ENCODE data around the gene NKX2-3.

NKX2-3 gene

DNA sequence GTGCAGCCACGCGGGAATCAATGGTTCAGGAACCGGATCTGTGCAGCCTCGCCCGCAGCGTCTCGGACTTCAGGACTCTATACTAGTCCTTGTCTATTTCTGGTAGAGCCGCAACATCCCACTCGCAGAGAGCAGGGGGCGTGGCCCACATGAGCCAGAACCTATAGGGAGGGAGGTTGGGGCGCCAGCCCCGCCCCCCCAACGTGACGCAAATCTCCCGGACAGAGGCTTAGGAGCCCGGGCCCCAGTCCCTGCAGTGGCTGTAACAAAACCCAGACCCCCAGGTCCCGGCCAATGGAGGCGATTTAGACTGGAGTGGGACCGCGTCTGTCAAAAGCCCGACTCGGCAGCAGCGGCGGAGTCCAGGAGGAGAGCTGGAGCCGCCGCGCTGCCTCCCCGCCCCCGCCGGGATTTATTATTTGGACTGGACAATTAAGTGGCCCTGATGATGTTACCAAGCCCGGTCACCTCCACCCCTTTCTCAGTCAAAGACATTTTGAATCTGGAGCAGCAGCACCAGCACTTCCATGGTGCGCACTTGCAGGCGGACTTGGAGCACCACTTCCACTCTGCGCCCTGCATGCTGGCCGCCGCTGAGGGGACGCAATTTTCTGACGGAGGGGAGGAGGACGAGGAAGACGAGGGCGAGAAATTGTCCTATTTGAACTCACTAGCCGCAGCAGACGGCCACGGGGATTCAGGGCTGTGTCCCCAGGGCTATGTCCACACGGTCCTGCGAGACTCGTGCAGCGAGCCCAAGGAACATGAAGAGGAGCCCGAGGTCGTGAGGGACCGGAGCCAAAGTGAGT lies at the start of gene NKX2-3:
NKX2-3 (plus strand) TSS at position 256 of the 809 bp plus-strand sequence; CDS start at position 446, 190 bp downstream.
- no peak for DNase-seq (ENCODE audit: low read depth in 2 of 2)

DNA sequence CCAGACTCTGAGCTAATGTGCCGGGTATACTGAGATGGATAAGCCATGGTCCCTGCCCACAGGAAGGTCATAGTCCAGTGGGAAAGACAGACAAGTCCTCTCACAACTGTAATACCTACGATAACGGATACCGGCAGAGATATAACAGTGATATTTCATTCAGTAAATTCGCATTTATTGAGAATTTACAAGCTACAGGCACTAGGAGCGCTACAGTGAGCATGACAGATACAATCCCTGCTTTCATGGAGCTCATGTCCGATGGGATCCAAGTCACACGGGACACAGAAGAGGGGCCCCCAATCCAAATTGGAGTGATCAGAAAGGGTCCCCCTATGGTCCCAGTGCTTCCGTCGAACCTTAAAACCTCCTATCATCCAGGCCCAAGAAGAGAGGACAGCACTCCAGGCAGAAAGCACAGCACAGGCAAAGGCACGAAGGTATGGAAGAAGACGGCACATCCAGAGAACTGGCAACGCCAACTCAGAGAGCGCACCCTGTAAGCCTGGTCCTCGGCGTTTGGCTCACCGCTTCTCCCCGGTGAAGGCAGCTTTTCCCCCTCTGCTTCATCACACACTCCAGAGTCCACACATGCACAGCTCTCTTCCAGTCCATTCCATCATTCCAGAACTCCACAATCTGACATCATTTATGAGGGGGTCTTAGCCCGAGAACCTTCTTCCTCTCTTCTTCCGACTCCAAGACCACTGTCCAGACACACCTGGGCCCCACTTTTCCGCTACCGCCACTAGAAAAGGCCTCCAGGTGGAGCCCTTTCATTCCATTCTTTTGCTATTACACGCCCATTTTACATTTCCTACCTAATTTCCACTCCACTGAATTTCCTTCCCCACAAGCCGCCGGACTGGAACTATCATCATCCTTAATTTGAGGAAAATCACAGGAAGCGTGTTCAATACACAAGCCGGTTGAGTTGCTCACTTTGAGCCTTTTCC lies 47.8 kb upstream of the NKX2-3 start:
- no peak for DNase-seq (ENCODE audit: low read depth in 2 of 2)

DNA sequence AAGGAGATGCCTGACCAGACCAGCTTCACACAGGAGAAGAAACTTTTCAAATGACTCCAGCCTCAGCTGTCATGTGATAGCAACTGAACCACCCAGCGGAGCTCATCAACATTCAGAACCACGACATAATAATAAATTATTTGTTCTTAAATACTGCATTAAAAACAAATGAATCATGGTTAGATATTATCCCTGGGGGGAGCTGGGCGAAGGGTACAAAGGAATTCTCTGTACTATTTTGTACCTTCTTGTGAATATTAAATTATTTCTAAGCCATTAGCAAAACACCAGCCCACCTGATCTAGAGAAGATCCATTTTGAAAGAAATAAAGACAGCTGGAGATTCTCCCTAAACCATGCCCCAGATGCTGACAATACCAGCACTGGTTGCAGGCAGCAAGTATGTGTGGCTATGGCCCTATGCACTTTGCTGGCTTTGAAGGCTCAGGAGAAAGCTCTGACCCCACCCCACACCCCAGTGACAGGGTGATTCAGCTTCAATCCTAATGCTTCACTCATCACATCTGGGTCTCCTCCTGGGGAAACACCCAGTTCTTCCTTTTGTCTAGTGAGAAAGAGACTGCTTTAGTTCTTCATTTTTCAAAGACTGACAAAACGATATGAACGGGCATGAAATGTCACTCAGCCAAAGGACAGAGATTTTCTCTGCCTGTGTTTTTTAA lies 45.5 kb upstream of the NKX2-3 start:
- DNase-seq (ENCODE audit: low read depth in 2 of 2): no peak

DNA sequence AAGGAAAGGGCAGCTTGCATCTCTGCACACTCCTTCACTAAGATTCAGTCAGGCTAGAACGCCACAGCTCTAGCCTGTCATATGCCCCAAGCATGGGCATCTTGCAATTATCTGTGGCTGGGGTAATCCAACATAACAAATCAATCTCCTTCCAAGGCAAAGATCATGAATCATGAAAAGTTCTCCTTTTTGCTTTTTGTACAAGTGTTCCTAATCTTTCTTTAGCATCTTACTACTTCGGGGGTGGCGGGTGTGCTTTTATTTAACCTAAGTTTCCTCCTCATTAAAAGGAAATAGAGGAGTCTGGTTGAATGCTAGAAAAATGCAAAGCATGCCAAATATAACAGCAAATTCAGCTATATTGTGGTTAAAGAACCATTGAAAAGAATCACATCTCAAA lies 43.5 kb upstream of the NKX2-3 start:
- DNase-seq (ENCODE audit: low read depth in 2 of 2): no peak

DNA sequence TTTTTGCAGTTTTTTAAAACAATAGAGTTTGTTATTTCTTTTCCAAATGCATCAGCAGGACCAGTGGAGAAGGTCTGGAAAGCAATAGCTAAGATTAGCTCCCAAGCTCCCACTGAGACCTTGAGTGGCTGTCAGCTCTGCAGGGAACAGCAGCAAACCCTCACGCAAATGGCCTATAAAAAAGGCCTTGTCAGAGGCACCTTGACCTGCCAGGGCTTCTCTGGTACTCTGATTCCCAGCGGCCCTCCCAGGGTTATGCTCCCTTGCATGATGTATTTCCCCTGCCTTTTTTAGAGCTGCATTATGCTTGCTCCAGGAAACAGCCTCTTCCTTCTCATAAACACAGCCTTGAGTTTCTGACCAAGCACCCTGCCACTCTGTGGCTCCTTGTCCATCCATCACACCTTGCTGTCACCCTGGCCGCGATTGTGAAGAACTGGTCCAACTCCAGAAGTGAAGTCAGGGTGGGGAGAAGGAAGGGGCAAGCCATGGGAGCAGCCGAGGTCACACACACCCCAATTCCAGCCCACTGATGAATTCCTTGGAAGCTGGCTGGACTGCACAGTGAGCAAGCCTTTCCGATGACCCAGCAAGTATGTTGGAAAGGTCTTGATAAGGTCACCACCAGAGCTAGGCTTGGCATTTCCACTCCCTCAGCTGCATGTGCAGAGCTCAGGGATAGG lies 35.3 kb upstream of the NKX2-3 start:
- DNase-seq (ENCODE audit: low read depth in 2 of 2): no peak

DNA sequence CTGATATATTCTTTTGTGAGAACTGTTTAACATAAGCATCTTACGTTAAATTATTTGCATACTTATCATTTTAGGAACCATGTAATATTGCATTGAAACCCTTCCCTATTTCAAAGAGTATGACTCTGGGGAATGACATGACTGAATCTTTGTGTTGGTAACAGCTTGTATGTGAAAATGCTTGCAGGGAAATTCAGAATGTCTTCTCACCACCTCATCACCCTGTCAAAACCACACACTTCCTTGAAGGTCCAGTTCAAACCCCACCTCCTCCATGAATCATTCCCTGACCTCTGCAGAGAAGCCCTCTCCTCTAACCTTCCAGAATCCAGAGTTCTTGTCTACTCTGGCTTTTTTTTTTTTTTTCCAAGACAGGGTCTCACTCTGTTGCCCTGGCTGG lies 26.3 kb upstream of the NKX2-3 start:
- DNase-seq (ENCODE audit: low read depth in 2 of 2): no peak

DNA sequence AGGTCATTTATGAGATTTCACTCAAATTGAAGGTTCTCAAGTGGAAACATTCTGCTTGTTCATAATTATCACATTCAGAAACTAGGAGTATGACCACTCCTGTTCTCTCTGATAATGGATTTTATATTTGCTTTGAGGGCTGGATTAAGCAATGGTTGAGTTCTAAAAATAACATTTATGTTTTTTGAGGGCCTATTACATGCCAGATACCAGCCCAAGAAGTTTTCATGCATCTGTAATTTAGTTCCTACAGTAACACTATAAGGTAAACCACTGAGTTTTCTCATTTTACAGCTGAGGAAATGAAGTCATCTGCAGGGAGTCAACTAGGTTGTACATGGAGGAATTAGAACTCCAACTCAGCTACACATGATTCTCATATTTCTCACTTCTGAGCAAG lies 25.5 kb upstream of the NKX2-3 start:
- no peak for DNase-seq (ENCODE audit: low read depth in 2 of 2)

DNA sequence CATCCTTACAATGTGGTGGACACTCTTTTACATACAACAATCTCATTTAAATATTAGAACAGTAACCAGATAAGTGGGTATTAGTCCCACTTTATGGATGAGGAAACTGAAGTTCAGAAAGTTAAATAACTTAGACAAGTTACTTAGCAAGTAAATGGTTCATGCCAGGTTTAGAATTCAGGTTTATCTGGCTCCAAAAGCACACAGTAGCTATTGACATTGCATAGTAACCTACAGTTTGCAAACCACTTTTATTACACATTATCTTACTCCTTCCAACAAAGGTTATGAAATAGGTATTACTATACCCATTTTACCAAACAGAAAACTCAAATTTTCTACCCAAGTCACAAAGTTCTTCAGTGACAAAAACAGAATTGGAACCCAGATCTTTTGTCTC lies 19.7 kb upstream of the NKX2-3 start:
- no peak for DNase-seq (ENCODE audit: low read depth in 2 of 2)

DNA sequence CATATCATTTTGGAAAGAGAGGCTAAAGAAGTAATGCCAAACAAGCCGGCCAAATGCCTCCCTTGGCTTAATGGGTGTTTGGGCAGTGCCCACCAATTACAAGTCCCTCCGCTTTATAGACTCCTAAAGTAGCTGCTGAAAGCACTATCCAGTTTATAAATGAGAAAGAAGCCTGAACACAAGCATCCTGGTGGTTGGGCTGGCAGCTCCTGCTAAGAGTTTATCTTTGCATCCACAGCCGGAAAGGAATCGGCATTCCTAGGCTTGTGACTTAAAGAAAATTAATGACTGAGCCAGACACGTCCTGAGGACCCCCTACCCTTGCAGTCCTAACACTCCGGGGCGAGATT lies 13.1 kb upstream of the NKX2-3 start:
- no peak for DNase-seq (ENCODE audit: low read depth in 2 of 2)

DNA sequence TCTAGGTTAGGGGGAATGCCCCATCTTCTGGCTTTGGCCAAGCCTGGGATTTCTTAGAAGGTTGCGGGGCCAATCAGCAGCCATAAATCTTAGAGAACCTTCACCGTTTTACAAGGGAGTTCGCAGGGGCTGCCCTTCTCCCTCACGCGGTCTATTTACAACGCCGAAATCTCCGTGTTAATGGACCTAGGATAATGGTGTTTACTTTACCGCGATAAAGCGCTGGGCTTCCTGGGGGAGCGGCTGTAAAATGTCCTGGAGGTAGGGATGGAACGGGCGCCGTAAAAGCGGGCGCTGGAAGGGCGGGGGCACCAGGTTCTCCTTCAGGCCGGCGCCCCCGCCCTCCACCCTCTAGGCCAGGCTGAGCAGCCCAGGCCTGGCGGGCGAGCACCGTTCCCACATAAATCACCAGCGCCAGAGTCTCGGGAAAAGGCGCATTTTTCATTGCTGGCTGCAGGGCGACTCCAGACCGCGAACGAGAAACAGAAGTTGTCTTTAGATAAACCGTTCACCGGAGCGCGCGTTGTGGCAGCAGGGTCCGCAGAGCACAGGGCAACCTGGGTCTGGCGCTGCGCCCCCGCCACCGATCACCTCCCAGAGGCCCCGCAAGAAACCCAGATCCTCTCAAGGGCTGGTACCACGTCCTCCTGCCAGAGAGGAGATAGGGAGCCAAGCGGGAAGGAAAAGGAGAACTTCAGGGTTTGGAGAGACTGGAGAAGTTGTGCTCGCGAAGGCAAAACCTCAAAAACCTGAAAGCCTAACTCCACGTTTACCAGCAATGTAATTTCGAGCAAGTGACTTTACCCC lies 12.5 kb upstream of the NKX2-3 start:
- DNase-seq (ENCODE audit: low read depth in 2 of 2): no peak

DNA sequence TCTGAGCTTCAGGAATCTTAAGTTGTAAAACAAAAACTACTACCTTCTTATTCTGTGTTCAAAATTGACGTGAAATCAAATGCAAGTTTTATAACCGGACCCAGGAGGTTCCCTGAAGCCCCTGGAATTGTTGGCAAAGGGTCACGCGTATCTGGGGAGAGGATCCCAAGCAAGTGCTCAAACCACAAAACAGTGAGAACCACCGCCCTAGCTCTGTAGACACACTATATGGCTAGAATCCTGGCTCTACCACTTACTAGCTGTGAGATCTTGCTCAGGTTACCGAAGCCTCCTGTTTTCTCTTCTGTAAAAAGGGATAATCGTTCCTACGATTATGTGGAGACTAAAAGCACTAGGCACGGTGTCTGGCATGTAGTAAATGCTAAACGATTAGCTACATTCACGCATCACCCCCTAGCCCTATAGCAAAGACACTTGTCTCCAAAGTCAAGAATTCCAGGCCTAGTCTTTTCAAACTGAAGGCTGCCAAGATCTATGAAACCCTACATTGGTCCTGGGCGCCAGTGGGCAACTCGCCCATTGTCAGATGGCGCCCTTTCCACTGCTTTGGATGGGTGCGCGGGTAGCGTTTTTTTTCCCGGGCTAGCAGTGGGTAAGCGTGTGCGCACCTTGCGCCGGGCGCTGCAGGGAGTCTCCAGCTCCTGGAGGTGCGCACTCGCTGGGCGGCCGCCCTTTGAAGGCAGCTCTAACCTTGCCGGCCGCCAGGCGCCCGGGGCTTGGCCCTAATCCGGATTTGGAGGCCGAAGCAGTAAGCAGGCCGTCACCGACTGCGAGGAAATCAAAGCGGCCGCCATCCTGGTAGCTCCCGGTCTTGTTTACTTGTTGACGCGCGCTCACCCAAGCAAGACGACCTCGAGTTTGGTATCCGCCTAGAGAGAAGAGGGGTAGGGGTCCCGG lies 11.6 kb upstream of the NKX2-3 start:
- no peak for DNase-seq (ENCODE audit: low read depth in 2 of 2)

DNA sequence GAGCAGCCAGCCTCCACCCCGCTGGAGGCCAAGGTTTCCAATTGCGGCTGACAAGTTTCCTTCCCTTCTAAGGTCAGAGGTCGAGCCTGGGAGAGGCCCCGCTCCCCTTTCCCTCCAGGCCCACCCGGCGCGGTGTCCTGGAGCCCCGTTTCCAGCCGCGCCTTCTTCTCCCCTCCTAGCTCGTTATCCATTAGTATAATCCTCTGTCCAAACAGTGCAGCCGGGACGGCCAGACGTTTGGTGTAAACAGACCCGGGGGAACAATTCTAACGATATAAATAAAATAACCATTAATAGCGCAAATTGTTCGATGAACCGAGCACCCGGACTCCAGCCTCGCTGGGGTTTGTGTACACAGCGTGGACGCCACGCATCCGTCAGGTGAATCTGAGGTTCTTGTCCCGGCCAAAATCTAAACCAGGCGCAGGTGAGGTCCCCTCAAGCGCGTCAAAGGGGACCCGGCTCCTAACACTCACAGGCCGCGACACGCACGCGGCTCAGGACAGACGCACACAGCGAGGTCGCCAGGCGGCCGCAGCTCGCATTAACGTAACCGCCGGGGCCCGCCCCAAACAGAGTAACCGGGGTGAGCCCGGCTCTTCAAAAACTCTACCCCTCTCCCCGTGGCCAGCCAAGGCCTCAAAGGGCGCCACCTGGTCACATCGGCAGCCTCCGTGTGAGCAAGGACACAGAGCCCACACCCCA lies 10.8 kb upstream of the NKX2-3 start:
- DNase-seq (ENCODE audit: low read depth in 2 of 2): no peak

DNA sequence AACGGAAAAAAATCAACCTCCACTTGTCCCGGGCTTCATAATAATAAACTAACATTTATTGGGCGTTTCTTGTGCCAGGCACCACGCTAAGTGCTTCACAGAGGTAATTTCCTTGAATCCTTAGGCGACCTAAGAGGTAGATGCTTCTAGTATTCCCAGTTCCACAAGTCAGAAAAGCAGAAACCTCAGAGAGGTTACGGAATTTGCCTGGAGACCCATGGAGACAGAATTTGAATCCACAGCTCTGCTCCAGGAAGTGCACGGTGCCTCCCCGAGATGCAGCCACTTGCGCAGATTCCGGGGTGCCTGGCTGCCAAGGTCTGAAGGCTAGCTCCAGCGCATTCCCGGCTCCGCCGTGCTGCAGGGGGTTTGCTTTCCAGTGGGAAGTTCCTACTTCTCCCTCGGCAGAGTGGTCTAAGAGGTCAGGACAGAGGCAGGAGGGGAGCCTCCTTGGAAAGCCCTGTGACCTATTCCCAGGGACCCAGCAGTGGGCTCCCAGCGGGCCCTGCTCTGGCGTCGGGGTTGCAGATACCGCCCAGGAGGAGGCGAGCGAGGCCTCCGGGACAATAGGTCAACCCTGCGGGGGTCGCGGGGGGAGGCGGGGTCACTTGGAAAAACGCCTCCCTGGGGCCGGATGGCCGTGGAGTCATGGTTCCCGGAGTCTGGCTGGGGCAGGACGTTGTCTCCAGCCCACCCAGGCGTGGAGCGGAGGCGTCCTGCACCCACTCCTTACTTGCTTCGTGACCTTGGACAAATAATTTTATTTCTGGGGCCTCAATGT lies 10.1 kb upstream of the NKX2-3 start:
- no peak for DNase-seq (ENCODE audit: low read depth in 2 of 2)

DNA sequence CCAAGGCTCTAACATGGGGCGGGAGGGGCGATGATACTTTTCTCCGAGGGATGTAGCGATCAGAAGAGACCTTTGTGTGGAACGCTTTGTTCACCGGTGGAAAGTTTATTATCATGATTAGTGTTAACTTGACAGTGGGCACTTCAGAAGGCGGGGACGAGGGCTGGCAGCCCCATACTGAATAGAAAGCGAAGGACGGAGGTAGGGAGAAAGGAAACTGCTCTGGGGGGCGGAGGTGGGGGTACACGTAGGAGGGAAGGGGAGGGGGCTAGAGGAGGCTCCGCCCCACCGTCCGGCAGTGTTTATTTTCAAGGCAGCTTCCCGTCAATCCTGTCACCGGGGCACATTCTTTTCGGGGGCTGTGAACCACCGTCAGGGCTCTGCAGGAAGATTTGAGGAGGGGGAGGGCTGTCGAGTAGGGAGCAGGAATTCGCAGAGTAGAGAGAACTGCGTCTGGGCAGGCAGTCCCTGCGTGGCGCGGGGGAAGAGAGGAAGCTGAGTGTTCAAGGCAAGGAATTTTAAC lies 9.4 kb upstream of the NKX2-3 start:
- no peak for DNase-seq (ENCODE audit: low read depth in 2 of 2)

DNA sequence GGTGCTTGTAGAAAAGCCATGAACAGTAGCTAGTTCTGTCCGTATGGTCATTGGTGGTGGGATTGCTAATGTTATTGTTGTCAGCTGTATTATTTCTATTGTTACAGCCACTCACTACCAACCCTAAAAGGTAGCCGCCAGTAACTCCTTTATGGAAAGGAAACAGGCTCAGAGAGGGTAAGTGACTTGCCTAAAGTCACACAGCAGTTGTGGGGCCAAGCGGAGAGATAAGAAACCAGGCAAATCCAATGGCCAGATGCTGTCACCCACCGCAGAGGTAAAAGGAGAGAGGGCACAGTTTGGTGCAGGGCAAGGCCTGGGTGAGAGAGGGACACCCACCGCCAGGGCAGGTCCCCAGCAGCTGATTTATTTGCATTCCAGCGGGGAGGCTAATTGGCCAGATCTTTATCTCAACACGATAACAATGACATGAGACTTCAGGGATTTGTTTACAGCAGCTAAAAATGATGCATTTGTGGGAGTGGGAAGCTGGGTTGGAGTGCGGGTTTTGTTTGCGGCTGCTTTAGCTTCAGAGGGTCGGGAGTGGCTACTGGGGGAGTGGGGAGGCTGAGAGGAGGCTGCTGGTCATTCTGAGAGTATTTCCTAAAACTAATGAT lies 8.6 kb upstream of the NKX2-3 start:
- no peak for DNase-seq (ENCODE audit: low read depth in 2 of 2)

DNA sequence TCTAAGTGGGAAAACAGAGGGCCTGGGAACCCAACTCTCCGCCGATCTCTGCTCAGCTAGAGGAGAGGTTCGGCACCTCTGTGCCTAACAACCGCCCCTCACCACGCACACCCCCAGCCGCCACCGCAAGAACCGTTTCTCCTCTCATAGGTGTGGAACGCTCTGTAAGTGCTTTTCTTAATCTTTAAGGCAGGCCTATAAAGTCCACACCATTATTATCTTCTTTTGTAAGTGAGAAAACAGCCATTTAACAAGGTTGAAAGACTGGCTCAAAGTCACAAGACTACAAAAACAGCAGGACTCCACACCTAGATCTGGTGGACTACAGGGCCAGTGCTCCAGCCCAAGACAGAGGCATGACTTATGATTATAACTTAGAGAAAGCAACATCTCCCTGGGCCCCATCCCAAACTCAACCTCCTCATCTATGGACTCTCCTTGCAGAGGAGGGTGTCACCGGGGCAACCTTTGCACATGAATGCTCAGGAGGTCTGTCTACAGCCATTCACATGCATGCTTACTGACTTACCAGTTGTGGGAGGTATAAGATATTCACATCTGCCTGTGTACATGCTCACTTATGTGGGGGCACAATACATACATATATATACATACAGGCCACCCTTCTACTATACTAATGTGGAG lies 7.9 kb upstream of the NKX2-3 start:
- DNase-seq (ENCODE audit: low read depth in 2 of 2): no peak

DNA sequence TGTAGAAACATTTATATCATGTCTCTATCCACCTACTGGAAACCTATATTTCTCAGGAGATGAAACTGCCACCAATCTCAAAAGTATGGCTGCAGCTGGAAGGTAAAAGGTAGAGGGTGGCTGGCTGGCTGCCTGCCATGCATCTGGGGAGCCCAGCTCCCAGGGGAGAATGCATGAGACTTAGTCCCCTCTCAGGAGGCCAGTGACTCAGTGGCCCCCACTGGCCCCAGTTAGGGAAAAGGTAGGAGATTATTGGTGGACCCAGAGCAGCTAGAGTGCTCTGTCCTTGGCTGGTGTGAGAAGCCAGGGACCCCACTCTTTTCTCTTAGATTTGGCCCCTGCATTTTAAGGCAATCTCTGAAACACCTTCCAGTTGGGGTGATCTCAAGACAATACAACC lies 6.8 kb upstream of the NKX2-3 start:
- DNase-seq (ENCODE audit: low read depth in 2 of 2): no peak

Measured in stimulated activated CD8-positive, alpha-beta memory T cell treated with anti-CD3 and anti-CD28 coated beads, Interleukin-7, amount 100 ng/mL, for 1 hour (primary cell).